ENCODE results near the gene MRPL10. TPM values are rescaled to one million over a fixed set of nuclear protein-coding genes. Genes with fewer than 3 reads are reported as not detected.

MRPL10 gene
- total and polyA plus RNA-seq, 2 donors from 2014 or later, result 38.3 to 52.2 TPM

DNA sequence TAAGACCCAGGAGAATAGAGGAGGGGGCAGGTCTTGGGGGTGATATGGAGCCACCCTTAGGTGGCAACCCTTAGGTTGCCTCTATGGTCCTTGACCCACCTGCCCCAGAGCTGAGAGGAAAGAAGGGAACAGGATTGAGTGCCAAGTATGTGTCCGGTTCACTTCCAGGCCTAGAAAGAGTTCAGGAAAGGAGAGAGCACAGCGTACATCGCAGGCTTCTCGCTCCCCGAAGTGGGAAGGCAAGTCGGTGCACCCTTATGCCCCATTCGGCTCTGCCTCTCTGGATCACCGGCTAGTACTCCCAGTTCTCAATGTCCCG is 19.0 kb upstream of the MRPL10 start:
- intact Hi-C loops (cut with DNase I), result no loop called here
- H3K36me3 ChIP-seq (ENCODE audit: control insufficient read depth in 2 of 3, insufficient read depth in 3 of 3, low read length in 3 of 3), result no peaks in the 10 kb centered on the region
- no peak for FAIRE-seq
- peaks cover 0 to 10% (median 3%) of the 10 kb centered on the region in 3 donors for H3K4me1 ChIP-seq (ENCODE audit: control insufficient read depth in 2 of 3, insufficient read depth in 2 of 3, low read depth in 1 of 3, low read length in 3 of 3)
- peak overlapping the region in 1 of 3 donors; percentile 34 for H3K9ac ChIP-seq (ENCODE audit: low read length in 3 of 3)
- no peaks in the 10 kb centered on the region for H3K9me3 ChIP-seq (ENCODE audit: control insufficient read depth in 2 of 3, insufficient read depth in 1 of 3, low read length in 3 of 3)
- no peak for TF ChIP-seq CTCF (IDR thresholded peaks at IDR 0.05; ENCODE audit: borderline replicate concordance, extremely low read depth, insufficient read depth)
- peaks cover 44% of the 10 kb centered on the region for H3K27me3 ChIP-seq (ENCODE audit: control insufficient read depth, insufficient read depth, low read length)
- no peak for DNase-seq
- peak overlapping the region; percentile 11 to 46 (median 31) for H3K4me3 ChIP-seq (ENCODE audit: low read length in 3 of 3)
- H3K27ac ChIP-seq (ENCODE audit: low read depth in 2 of 2, low read length in 2 of 2), result peak overlapping the region in 1 of 2 donors; percentile 17

- no peak for FAIRE-seq
- TF ChIP-seq CTCF (IDR thresholded peaks at IDR 0.05; ENCODE audit: borderline replicate concordance, extremely low read depth, insufficient read depth), result no peak
- Histone ChIP-seq H3K9ac (ENCODE audit: low read length in 3 of 3) (no peak overlapping the region), H3K4me1 (ENCODE audit: control insufficient read depth in 2 of 3, insufficient read depth in 2 of 3, low read depth in 1 of 3, low read length in 3 of 3) (peaks cover 0 to 13% (median 3%) of the 10 kb centered on the region in 3 donors), H3K27ac (ENCODE audit: low read depth in 2 of 2, low read length in 2 of 2) (no peak overlapping the region), H3K27me3 (ENCODE audit: control insufficient read depth, insufficient read depth, low read length) (peaks cover 27% of the 10 kb centered on the region), H3K9me3 (ENCODE audit: control insufficient read depth in 2 of 3, insufficient read depth in 1 of 3, low read length in 3 of 3) (no peaks in the 10 kb centered on the region), H3K4me3 (ENCODE audit: low read length in 3 of 3) (no peak overlapping the region), H3K36me3 (ENCODE audit: control insufficient read depth in 2 of 3, insufficient read depth in 3 of 3, low read length in 3 of 3) (no peaks in the 10 kb centered on the region)
- intact Hi-C loops (cut with DNase I), result loop anchor here (5.0 to 10.0 kb wide), 2 partner anchors 39 to 167 kb away; no protein-coding TSS in a partner anchor
- no peak for DNase-seq
Measured at GRCh38 chr17:47848198-47848513, 16.8 kb upstream of the MRPL10 start.

DNA sequence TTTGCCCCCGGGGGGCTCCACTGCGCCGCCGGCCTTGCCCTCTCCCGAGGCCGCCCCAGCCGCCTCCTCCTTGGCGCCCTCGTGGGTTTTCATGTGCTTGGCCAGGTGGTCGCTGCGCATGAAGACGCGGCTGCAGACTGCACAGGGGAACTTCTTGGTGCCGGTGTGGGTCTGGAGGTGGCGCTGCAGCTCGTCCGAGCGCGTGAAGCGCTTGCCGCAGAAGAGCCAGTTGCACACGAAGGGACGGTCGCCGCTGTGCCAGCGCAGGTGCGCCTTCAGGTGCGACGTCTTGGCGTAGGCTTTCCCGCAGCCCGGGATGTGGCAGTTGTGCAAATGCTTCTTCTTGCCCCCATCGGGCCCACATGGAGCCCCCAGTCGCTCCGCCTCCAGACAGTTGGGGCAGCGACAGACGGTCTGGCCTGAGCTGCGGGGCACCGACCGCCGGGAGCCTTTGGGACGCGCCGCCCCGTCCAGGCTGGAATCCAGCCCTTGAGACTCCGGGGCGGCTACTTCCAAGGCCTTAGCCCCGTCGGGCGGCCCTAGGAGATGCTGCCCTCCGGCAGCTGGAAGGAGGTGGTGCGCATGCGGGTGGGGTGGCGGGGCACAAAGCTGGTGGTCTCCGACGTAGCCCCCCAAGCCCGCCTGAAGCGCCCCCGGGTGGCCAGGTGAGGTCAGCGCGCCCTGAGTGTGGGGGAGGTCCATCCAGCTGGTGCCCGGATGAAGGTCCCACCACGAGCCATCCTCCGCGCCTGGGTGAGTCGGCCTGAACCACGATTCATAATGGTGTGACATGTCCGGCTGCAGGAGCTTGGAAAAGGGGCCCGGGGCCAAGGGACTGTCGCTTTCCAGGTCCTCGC is 16.2 kb upstream of the MRPL10 start:
- peaks cover 0 to 17% (median 3%) of the 10 kb centered on the region in 3 donors for H3K4me1 ChIP-seq (ENCODE audit: control insufficient read depth in 2 of 3, insufficient read depth in 2 of 3, low read depth in 1 of 3, low read length in 3 of 3)

More for the DNA sequence above, 16.2 kb upstream of the MRPL10 start:
- peaks cover 21% of the 10 kb centered on the region for H3K27me3 ChIP-seq (ENCODE audit: control insufficient read depth, insufficient read depth, low read length)
- no peaks in the 10 kb centered on the region for H3K9me3 ChIP-seq (ENCODE audit: control insufficient read depth in 2 of 3, insufficient read depth in 1 of 3, low read length in 3 of 3)
- no peak overlapping the region for H3K9ac ChIP-seq (ENCODE audit: low read length in 3 of 3)
- H3K27ac ChIP-seq (ENCODE audit: low read depth in 2 of 2, low read length in 2 of 2), result no peak overlapping the region
- TF ChIP-seq CTCF (IDR thresholded peaks at IDR 0.05; ENCODE audit: borderline replicate concordance, extremely low read depth, insufficient read depth), result no peak
- H3K4me3 ChIP-seq (ENCODE audit: low read length in 3 of 3), result no peak overlapping the region
- no peak for FAIRE-seq
- no peaks in the 10 kb centered on the region for H3K36me3 ChIP-seq (ENCODE audit: control insufficient read depth in 2 of 3, insufficient read depth in 3 of 3, low read length in 3 of 3)
- peak in 3 of 5 donors; percentile 49 to 71 (median 60) for DNase-seq
- intact Hi-C loops (cut with DNase I), result loop anchor here (5.0 to 10.0 kb wide), 2 partner anchors 40 to 167 kb away; no protein-coding TSS in a partner anchor
